NAMALWA (cell line): ENCODE data around the gene CACFD1.

ENCODE experiments used
- DNase-seq: peaks from one replicate; pipeline ENCODE4 v3.0.0-alpha.2; 2015; ENCODE audit warnings: low spot score

The CACFD1 gene

GRCh38 chr9:133518200-133518599 is 58.4 kb downstream of the CACFD1 start:
- no peak for DNase-seq

- DNase-seq = no peak
Measured at GRCh38 chr9:133518706-133519449, 59.1 kb downstream of the CACFD1 start.

DNA sequence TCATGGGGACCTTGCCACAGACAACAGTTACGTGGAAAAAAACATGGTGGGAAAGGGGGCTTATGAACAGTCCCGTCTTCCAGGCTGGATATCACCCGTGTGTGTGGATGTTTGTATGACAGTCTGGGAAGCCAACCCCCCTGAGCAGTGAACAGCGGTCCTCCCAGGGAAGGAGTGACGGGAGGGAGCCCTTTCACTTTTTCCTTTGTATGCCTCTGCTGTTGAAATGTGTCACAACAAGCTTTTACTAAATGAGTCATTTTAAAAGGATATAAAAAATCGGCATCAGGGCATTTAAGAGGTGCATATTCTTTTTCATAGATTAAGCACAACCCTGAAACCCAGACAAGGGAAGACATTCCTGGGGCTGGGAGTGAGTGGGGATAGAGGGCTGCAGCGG is 59.9 kb downstream of the CACFD1 start:
- no peak for DNase-seq

DNA sequence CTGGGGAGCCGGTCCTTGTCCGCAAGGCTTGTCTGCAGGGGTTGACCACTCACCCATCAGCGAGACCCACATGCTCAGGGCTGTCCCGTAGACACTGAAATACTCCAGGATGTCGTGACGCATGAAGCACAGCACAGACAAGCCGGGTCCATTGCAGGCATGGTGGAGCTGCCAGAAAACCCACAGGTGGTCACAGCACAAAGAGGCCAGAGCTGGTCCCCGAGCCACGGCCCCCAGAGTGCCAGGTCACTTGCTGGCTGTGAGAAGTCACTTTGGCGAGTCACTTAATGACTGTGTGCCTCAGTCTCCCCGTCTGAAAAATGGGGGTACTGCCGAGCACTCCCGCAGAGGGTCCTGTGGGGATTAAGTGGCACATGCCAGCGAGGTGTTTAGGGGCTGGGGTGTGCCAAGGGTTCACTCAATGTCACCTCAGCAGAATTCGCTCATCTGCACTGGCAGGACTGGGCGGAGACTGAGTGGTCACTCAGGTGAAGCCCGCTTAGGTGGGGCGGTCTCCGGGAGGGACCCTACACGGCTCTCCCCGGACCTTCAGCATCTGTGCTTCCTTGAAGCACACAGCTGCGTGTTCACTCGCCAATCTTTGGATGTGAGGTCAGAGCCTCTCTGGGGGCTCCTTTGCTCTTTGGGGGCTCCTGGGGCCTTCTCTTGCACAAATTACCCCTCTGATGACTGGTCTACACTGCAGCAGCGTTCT is 60.5 kb downstream of the CACFD1 start:
- no peak for DNase-seq
